Activated B cell treated with CpG ODN at 0.5 μM for 24 hours (primary cell): ENCODE measurements around the gene CDC73. TPM values are rescaled to one million over a fixed set of nuclear protein-coding genes. Genes with fewer than 3 reads are reported as not detected.

ENCODE experiments used
- ATAC-seq: fragments of 200-7000 bp; cut with Tn5 transposase; one replicate; pipeline ENCODE4 v1.10.0; 2021; ENCODE audit warnings: low read depth, mild to moderate bottlenecking, moderate library complexity
- CTCF ChIA-PET: fragments of 350-600 bp; sonication (Branson Sonifier 250); formaldehyde crosslinking; loops from one replicate; lab custom pipeline; 2021; ENCODE audit warnings: antibody characterized with exemption; lab: Charles Lee
- POLR2A ChIA-PET: fragments of 350-600 bp; sonication (Branson Sonifier 250); formaldehyde crosslinking; loops from one replicate; lab custom pipeline; 2021; ENCODE audit warnings: antibody characterized with exemption; lab: Charles Lee
- DNase-seq: peaks from one replicate; pipeline ENCODE4 v3.0.0; 2022
- H3K27ac Mint-ChIP-seq: one replicate; pipeline ENCODE4 v1.8.0; 2020; ENCODE audit warnings: mixed read lengths
- H3K27me3 Mint-ChIP-seq: one replicate; pipeline ENCODE4 v1.8.0; 2021; ENCODE audit warnings: mixed read lengths
- H3K36me3 Mint-ChIP-seq: one replicate; pipeline ENCODE4 v1.8.0; 2021; ENCODE audit warnings: low read depth, mixed read lengths
- H3K4me1 Mint-ChIP-seq: one replicate; pipeline ENCODE4 v1.8.0; 2021; ENCODE audit warnings: mixed read lengths
- H3K4me3 Mint-ChIP-seq: one replicate; pipeline ENCODE4 v1.8.0; 2020; ENCODE audit warnings: mild to moderate bottlenecking, mixed read lengths
- H3K9me3 Mint-ChIP-seq: one replicate; pipeline ENCODE4 v1.8.0; 2020; ENCODE audit warnings: mixed read lengths
- intact Hi-C: fragments of 100-400 bp; cut with micrococcal nuclease; formaldehyde crosslinking; loops from one replicate; pipeline ENCODE4 v1.15.1; 2024
- total RNA-seq: library from RNA; stranded (reverse); gene quantifications from 2 replicates; pipeline ENCODE4 v1.2.3, GENCODE V29; 2022
- TF ChIP-seq, protein P1 (sequence below): fragments of 200-600 bp; IDR thresholded peaks from one replicate; pipeline ENCODE4 v1.8.0; 2022; ENCODE audit warnings: antibody characterized with exemption, mild to moderate bottlenecking

The CDC73 gene
- total RNA-seq, 1 donor from 2014 or later: 59.1 TPM

- ATAC-seq (no peak), DNase-seq (no peak)
- intact Hi-C loops: no loop called here
- ChIA-PET POLR2A (interaction anchor here (0.6 kb wide), 1 partner anchor 46 kb away, joined by 4 read pairs; no protein-coding TSS in a partner anchor), CTCF (interaction anchor here (1.1 to 1.5 kb wide), 2 partner anchors 10 kb away, joined by 3 read pairs; no protein-coding TSS in a partner anchor)
- H3K4me3 Mint-ChIP-seq: no peak overlapping the region
- H3K9me3 Mint-ChIP-seq: no peaks in the 10 kb centered on the region
- TF ChIP-seq, protein P1, sequence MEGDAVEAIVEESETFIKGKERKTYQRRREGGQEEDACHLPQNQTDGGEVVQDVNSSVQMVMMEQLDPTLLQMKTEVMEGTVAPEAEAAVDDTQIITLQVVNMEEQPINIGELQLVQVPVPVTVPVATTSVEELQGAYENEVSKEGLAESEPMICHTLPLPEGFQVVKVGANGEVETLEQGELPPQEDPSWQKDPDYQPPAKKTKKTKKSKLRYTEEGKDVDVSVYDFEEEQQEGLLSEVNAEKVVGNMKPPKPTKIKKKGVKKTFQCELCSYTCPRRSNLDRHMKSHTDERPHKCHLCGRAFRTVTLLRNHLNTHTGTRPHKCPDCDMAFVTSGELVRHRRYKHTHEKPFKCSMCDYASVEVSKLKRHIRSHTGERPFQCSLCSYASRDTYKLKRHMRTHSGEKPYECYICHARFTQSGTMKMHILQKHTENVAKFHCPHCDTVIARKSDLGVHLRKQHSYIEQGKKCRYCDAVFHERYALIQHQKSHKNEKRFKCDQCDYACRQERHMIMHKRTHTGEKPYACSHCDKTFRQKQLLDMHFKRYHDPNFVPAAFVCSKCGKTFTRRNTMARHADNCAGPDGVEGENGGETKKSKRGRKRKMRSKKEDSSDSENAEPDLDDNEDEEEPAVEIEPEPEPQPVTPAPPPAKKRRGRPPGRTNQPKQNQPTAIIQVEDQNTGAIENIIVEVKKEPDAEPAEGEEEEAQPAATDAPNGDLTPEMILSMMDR: no peak
- no peak overlapping the region for H3K27ac Mint-ChIP-seq
- no peaks in the 10 kb centered on the region for H3K27me3 Mint-ChIP-seq
- peaks cover 9% of the 10 kb centered on the region for H3K36me3 Mint-ChIP-seq
- peaks cover 25% of the 10 kb centered on the region for H3K4me1 Mint-ChIP-seq
Observed at GRCh38 chr1:193118194-193118593, 3.6 kb upstream of the CDC73 start.

DNA sequence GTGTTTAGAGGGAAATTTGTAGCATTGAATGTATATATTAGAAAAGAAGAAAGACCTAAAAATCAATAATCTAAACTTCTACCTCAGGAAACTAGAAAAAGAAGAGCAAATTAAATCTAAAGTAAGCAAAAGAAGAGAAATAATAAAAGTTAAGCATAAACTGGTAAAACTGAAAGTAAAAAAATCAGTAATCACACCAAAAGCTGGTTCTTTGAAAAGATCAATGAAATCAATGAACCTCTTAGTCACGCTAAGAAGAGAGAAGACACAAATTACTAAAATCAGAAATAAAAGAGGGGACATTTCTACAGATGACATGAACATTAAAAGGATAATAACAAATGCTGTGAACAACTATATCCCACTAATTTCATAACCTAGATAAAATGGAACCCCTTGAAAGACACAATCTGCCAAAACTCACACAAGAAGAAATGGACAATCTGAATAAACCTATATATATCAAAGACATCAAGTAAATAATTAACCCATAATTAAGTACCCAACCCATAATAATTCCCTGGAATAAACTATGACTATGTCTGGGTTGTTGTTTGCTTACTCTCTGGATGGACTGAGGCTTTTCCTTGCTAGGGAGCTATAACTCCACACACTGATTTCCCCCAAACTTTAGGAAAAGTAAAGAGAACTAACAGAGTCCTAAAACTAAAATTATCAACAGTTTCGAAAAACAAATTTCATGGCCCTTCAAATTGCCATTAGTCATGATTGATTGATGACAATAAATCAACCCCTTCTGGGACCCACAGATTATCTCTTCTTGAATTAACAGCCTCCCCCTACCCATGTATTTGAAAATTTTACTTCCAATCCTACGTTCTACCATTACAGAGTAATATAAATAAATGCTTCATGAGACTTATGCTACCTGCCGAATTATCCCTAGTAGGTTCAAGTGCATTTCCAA lies 2.8 kb upstream of the CDC73 start:
- DNase-seq (no peak), ATAC-seq (no peak)
- H3K27ac Mint-ChIP-seq: no peak overlapping the region
- H3K9me3 Mint-ChIP-seq: no peaks in the 10 kb centered on the region
- H3K27me3 Mint-ChIP-seq: no peaks in the 10 kb centered on the region
- ChIA-PET POLR2A (interaction anchor here (4.1 kb wide), 1 partner anchor 13 kb away, joined by 42 read pairs; the partner anchor contains the start of gene GLRX2), CTCF (interaction anchor here (1.1 kb wide), 1 partner anchor 11 kb away, joined by 3 read pairs; no protein-coding TSS in a partner anchor)
- H3K4me3 Mint-ChIP-seq: no peak overlapping the region
- intact Hi-C loops: no loop called here
- H3K4me1 Mint-ChIP-seq: peaks cover 33% of the 10 kb centered on the region
- TF ChIP-seq, protein P1: no peak
- H3K36me3 Mint-ChIP-seq: peaks cover 9% of the 10 kb centered on the region

- Mint-ChIP-seq H3K27me3 (no peaks in the 10 kb centered on the region), H3K9me3 (no peaks in the 10 kb centered on the region), H3K27ac (peak overlapping the region; percentile 94), H3K36me3 (peaks cover 15% of the 10 kb centered on the region), H3K4me3 (peak overlapping the region; percentile 93), H3K4me1 (peaks cover 41% of the 10 kb centered on the region)
- ATAC-seq (no peak), DNase-seq (no peak)
- CTCF ChIA-PET: interaction anchor here (1.0 to 1.2 kb wide), 2 partner anchors 62 to 315 kb away, joined by 5 to 9 read pairs; partner anchors contain the start of genes RO60 and UCHL5
- TF ChIP-seq, protein P1: no peak
- intact Hi-C loops: loop anchor here (1.0 to 5.0 kb wide), 4 partner anchors 50 to 604 kb away; partner anchors contain the start of gene RGS1
- POLR2A ChIA-PET: interaction anchor here (0.7 to 4.1 kb wide), 5 partner anchors 15 to 542 kb away, joined by 3 to 42 read pairs (median 8); partner anchors contain the start of genes GLRX2, RO60 and UCHL5
Observed at GRCh38 chr1:193120604-193121166, 1.1 kb upstream of the CDC73 start.

DNA sequence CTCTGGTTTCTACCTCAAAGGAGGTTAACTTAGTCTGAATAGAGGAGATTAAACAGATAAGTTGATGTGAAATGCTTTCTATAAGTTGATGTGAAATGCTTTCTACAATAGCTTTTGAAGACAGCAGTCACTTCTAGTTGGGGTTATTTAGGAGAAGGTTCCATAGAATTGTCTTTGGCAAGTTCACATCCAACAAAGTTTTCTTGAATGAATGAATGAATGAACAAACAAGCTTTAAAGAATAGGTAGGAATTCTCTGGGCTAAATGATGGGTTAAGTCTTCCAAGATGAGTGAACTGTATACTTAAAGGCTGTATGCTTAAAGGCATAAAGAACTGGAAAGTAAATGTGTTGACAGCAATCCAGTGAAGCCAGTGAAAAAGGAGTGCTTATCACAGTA lies 1.9 kb downstream of the CDC73 start:
- peaks cover 44% of the 10 kb centered on the region for H3K4me1 Mint-ChIP-seq
- H3K9me3 Mint-ChIP-seq: no peaks in the 10 kb centered on the region
- intact Hi-C loops: loop anchor here (5.0 kb wide), 1 partner anchor 414 kb away; no protein-coding TSS in a partner anchor
- TF ChIP-seq, protein P1: no peak
- no peaks in the 10 kb centered on the region for H3K27me3 Mint-ChIP-seq
- POLR2A ChIA-PET: interaction anchor here (0.7 kb wide), 1 partner anchor 38 kb away, joined by 3 read pairs; no protein-coding TSS in a partner anchor
- H3K27ac Mint-ChIP-seq: no peak overlapping the region
- DNase-seq: no peak
- no peak for ATAC-seq
- CTCF ChIA-PET: interaction anchor here (1.4 to 1.6 kb wide), 2 partner anchors 65 to 649 kb away, joined by 5 to 8 read pairs; partner anchors contain the start of gene UCHL5
- H3K36me3 Mint-ChIP-seq: peaks cover 32% of the 10 kb centered on the region
- peak overlapping the region; percentile 93 for H3K4me3 Mint-ChIP-seq
